ENCODE results near the gene NDUFAF8.

- TF ChIP-seq POLR2A (IDR thresholded peaks at IDR 0.05), result no peak
- no peak for TF ChIP-seq CTCF (IDR thresholded peaks at IDR 0.05)
These were observed 43.8 kb downstream of the NDUFAF8 start for GRCh38 chr17:81282876-81283275.

Data from esophagus squamous epithelium (tissue), 4 donors.